Stomach (tissue), 9 donors: Measurements from ENCODE around the gene TP53I13. TPM values are rescaled to one million over a fixed set of nuclear protein-coding genes. Genes with fewer than 3 reads are reported as not detected.

ENCODE experiments used
- DNase-seq, 2 donors: peaks; one replicate each; pipeline versions ENCODE4 v3.0.0 to v3.0.0-alpha.2; 2013 to 2019
- H3K27ac ChIP-seq, 5 donors: fragments of 200-600 bp in 4 of 5; sonication (generic) in 4 of 5; one replicate each; pipeline ENCODE4 v1.5.1; 2013 to 2019; ENCODE audit warnings: mild to moderate bottlenecking in 1 of 5, moderate library complexity in 1 of 5
- H3K27me3 ChIP-seq, 3 donors: fragments of 200-600 bp; sonication (generic); one replicate each; pipeline ENCODE4 v1.5.1; 2017 to 2019; ENCODE audit warnings: mixed run types in 1 of 3
- H3K36me3 ChIP-seq, 4 donors: fragments of 200-600 bp; sonication (generic); 1 replicate in 3 of 4; 2 replicates in 1 of 4; pipeline ENCODE4 v1.5.1; 2016 to 2019
- H3K4me1 ChIP-seq, 4 donors: fragments of 200-600 bp; sonication (generic); one replicate each; pipeline ENCODE4 v1.5.1; 2016 to 2019
- H3K4me3 ChIP-seq, 4 donors: fragments of 200-600 bp; sonication (generic) in 3 of 4; one replicate each; pipeline ENCODE4 v1.5.1; 2016 to 2019; ENCODE audit warnings: mild to moderate bottlenecking in 1 of 4
- H3K9me3 ChIP-seq, 4 donors: fragments of 200-600 bp; sonication (generic); one replicate each; pipeline ENCODE4 v1.5.1; 2016 to 2019
- CTCF ChIP-seq, 7 experiments: fragments of 450-650 bp in 4 of 7; fragments of 200-600 bp in 3 of 7; sonication (generic) in 3 of 7; IDR thresholded peaks; one replicate each; pipeline ENCODE4 v1.5.1; 2016 to 2019; ENCODE audit warnings: antibody characterized with exemption in 7 of 7, control low read depth in 2 of 7, mild to moderate bottlenecking in 1 of 7
- EP300 ChIP-seq: sonication (generic); formaldehyde crosslinking; IDR thresholded peaks from one replicate; pipeline ENCODE4 v1.6.1; 2017; ENCODE audit warnings: antibody characterized with exemption
- POLR2A ChIP-seq, 4 donors: fragments of 450-650 bp; IDR thresholded peaks; one replicate each; pipeline ENCODE4 v1.6.1; 2016; ENCODE audit warnings: antibody characterized with exemption in 4 of 4, control low read depth in 2 of 4, mild to moderate bottlenecking in 1 of 4, moderate library complexity in 1 of 4
- POLR2AphosphoS5 ChIP-seq, 3 donors: sonication (generic); formaldehyde crosslinking; IDR thresholded peaks; one replicate each; pipeline ENCODE4 v1.6.1; 2016; ENCODE audit warnings: antibody characterized with exemption in 3 of 3
- WGBS, 5 donors: extraction: QIAGEN DNeasy Blood & Tissue Kit in 3 of 5; methylation state at CpG; one replicate each; pipeline versions ENCODE4 v1.1.5 to v1.1.7; 2013 to 2018; 5-methylcytosine and 5-hydroxymethylcytosine counted together
- intact Hi-C: fragments of 100-400 bp; cut with DNase I; formaldehyde crosslinking; loops from one replicate; pipeline ENCODE4 v1.15.1; 2023; ENCODE audit warnings: low total_unique reads
- polyA plus RNA-seq, 3 donors: library from polyadenylated mRNA; stranded (reverse); fragments of 200-250 nt; gene quantifications; one replicate each; pipeline ENCODE4 v1.2.3, GENCODE V29; 2013
- total RNA-seq, 5 donors: library from RNA; depleted of rRNA; stranded (reverse); fragments of >200 nt; gene quantifications; one replicate each; pipeline versions ENCODE4 v1.1.0 to v1.2.3, GENCODE V29; 2014 to 2016
- donor health status: healthy with polysubstance abuse.
- donor health status: Bipolar disorder and iron deficiency.
- donor health status: healthy.

The TP53I13 gene
- total and polyA plus RNA-seq, 8 donors, result 27.7 to 299 (median 64.1) TPM

DNA sequence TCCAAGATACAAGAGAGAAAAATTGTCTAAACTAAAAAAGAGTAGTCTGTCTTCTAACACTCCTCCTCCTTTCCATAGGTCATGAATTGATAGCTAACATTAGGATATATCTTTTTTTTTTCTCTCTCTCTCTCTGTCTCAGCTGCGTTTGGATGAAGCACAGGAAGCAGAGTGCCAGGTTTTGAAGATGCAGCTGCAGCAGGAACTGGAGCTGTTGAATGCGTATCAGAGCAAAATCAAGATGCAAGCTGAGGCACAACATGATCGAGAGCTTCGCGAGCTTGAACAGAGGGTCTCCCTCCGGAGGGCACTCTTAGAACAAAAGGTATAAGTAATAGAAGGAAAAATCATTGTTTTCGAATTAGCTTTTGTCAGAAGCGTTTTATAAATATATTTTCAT lies 34.5 kb upstream of the TP53I13 start:
- intact Hi-C loops, result no loop called here
- H3K36me3 ChIP-seq, result peaks cover 37 to 91% (median 82%) of the 10 kb centered on the region in 4 donors
- no peak for TF ChIP-seq POLR2AphosphoS5 (IDR thresholded peaks at IDR 0.05)

GRCh38 chr17:29544066-29544465 lies 24.4 kb upstream of the TP53I13 start:
- no peak overlapping the region for H3K4me3 ChIP-seq
- peaks cover 0 to 6% (median 0%) of the 10 kb centered on the region in 4 donors for H3K4me1 ChIP-seq
- H3K36me3 ChIP-seq, result peaks cover 19 to 62% (median 52%) of the 10 kb centered on the region in 4 donors
- WGBS, 5 donors, result 83 to 89% (median 86%) methylated on average over 4 of the region's 4 CpGs
- no peaks in the 10 kb centered on the region for H3K27me3 ChIP-seq
- intact Hi-C loops, result no loop called here
- no peak for DNase-seq
- TF ChIP-seq EP300 (no peak), CTCF (IDR thresholded peaks at IDR 0.05) (no peak), POLR2AphosphoS5 (IDR thresholded peaks at IDR 0.05) (no peak), POLR2A (IDR thresholded peaks at IDR 0.05) (no peak)
- no peak overlapping the region for H3K27ac ChIP-seq
- no peaks in the 10 kb centered on the region for H3K9me3 ChIP-seq

More for the DNA sequence above, 34.5 kb upstream of the TP53I13 start:
- H3K27me3 ChIP-seq, result no peaks in the 10 kb centered on the region
- H3K9me3 ChIP-seq, result no peaks in the 10 kb centered on the region
- no peak overlapping the region for H3K27ac ChIP-seq
- DNase-seq, result no peak
- H3K4me3 ChIP-seq, result no peak overlapping the region
- WGBS, 5 donors, result 92 to 95% (median 92%) methylated on average over 8 of the region's 8 CpGs
- H3K4me1 ChIP-seq, result no peaks in the 10 kb centered on the region

GRCh38 chr17:29546085-29546484 lies 22.4 kb upstream of the TP53I13 start:
- H3K4me1 ChIP-seq, result peaks cover 0 to 9% (median 0%) of the 10 kb centered on the region in 4 donors
- TF ChIP-seq EP300 (no peak), POLR2AphosphoS5 (IDR thresholded peaks at IDR 0.05) (no peak), CTCF (IDR thresholded peaks at IDR 0.05) (no peak), POLR2A (IDR thresholded peaks at IDR 0.05) (no peak)
- no peak overlapping the region for H3K4me3 ChIP-seq
- H3K9me3 ChIP-seq, result no peaks in the 10 kb centered on the region
- no peak for DNase-seq
- intact Hi-C loops, result no loop called here
- no peaks in the 10 kb centered on the region for H3K27me3 ChIP-seq
- H3K36me3 ChIP-seq, result peaks cover 12 to 42% (median 34%) of the 10 kb centered on the region in 4 donors
- no peak overlapping the region for H3K27ac ChIP-seq
- WGBS, 5 donors, result 54 to 83% (median 67%) methylated on average over 1 of the region's 1 CpG

GRCh38 chr17:29546830-29547229 lies 21.7 kb upstream of the TP53I13 start:
- Histone ChIP-seq H3K27me3 (no peaks in the 10 kb centered on the region), H3K36me3 (peaks cover 12 to 34% (median 26%) of the 10 kb centered on the region in 4 donors), H3K4me1 (peaks cover 0 to 9% (median 0%) of the 10 kb centered on the region in 4 donors), H3K27ac (no peak overlapping the region), H3K4me3 (no peak overlapping the region), H3K9me3 (no peaks in the 10 kb centered on the region)
- TF ChIP-seq POLR2A (IDR thresholded peaks at IDR 0.05) (no peak), EP300 (no peak), POLR2AphosphoS5 (IDR thresholded peaks at IDR 0.05) (no peak), CTCF (IDR thresholded peaks at IDR 0.05) (no peak)
- 82 to 96% (median 94%) methylated on average over 1 of the region's 1 CpG for WGBS, 5 donors
- DNase-seq, result no peak
- intact Hi-C loops, result no loop called here

- TF ChIP-seq POLR2A (IDR thresholded peaks at IDR 0.05) (no peak), EP300 (no peak)
- no peak overlapping the region for H3K4me3 ChIP-seq
- peaks cover 0 to 9% (median 3%) of the 10 kb centered on the region in 4 donors for H3K36me3 ChIP-seq
- peaks cover 0 to 9% (median 0%) of the 10 kb centered on the region in 4 donors for H3K4me1 ChIP-seq
- no peak overlapping the region for H3K27ac ChIP-seq
- intact Hi-C loops, result no loop called here
- 24 to 33% (median 30%) methylated on average over 5 of the region's 5 CpGs for WGBS, 5 donors
- peak in 1 of 2 donors; percentile 51 for DNase-seq
- no peaks in the 10 kb centered on the region for H3K27me3 ChIP-seq
- no peaks in the 10 kb centered on the region for H3K9me3 ChIP-seq
Observed at GRCh38 chr17:29549177-29549923, 19.2 kb upstream of the TP53I13 start.
